Right ventricle myocardium superior (tissue), 1 donor: ENCODE measurements around the gene LCNL1. TPM values are rescaled to one million over a fixed set of nuclear protein-coding genes. Genes with fewer than 3 reads are reported as not detected.
A peak's percentile ranks its signal among the peaks of the same experiment; 100 is the strongest.

ENCODE experiments used
- ATAC-seq: fragments of 200-7000 bp; cut with Tn5 transposase; one replicate; pipeline ENCODE4 v1.9.1; 2020; ENCODE audit warnings: mild to moderate bottlenecking; ENCODE audit not compliant: poor library complexity
- DNase-seq: peaks from one replicate; pipeline ENCODE4 v3.0.0-alpha.2; 2020
- intact Hi-C: fragments of 100-400 bp; cut with DNase I; formaldehyde crosslinking; loops from one replicate; pipeline ENCODE4 v1.11.2; 2022
- total RNA-seq: library from RNA; stranded (reverse); fragmentation: NEBNext Ultra II Directional; extraction: Animal tissue kit (Norgen Biotek cat#: 25700); gene quantifications from one replicate; pipeline ENCODE4 v1.2.1, GENCODE V29; 2021
- donor health status: DM: no; HTN: yes; CAD: no; lungs with severe emphysema.

LCNL1 gene
- total RNA-seq, 1 donor from 2014 or later, result 9.7 TPM

GRCh38 chr9:136969150-136969549, 13.6 kb upstream of the LCNL1 start:
- intact Hi-C loops, result no loop called here
- no peak for DNase-seq
- peak; percentile 15 for ATAC-seq

- intact Hi-C loops, result no loop called here
- DNase-seq, result no peak
- no peak for ATAC-seq
Observed at GRCh38 chr9:136969774-136970173, 13.0 kb upstream of the LCNL1 start.

- intact Hi-C loops, result no loop called here
- ATAC-seq (no peak), DNase-seq (no peak)
Observed at GRCh38 chr9:136970361-136970760, 12.4 kb upstream of the LCNL1 start.

GRCh38 chr9:136971746-136972145, 11.0 kb upstream of the LCNL1 start:
- DNase-seq (no peak), ATAC-seq (no peak)
- intact Hi-C loops, result no loop called here

GRCh38 chr9:136972335-136972734, 10.5 kb upstream of the LCNL1 start:
- ATAC-seq, result no peak
- intact Hi-C loops, result no loop called here
- DNase-seq, result no peak

GRCh38 chr9:136972743-136973142, 10.1 kb upstream of the LCNL1 start:
- ATAC-seq, result no peak

GRCh38 chr9:136973618-136974617, 8.9 kb upstream of the LCNL1 start:
- intact Hi-C loops, result no loop called here
- DNase-seq (no peak), ATAC-seq (no peak)

More at GRCh38 chr9:136972743-136973142, 10.1 kb upstream of the LCNL1 start:
- intact Hi-C loops, result no loop called here
- no peak for DNase-seq

- intact Hi-C loops, result no loop called here
- DNase-seq (no peak), ATAC-seq (no peak)
Observed at GRCh38 chr9:136974817-136975535, 7.8 kb upstream of the LCNL1 start.

- ATAC-seq (no peak), DNase-seq (peak; percentile 79)
- intact Hi-C loops, result loop anchor here (2.0 kb wide), 1 partner anchor 27 kb away; no protein-coding TSS in a partner anchor
Observed at GRCh38 chr9:136975644-136976043, 7.1 kb upstream of the LCNL1 start.

GRCh38 chr9:136977223-136977622, 5.6 kb upstream of the LCNL1 start, which contains the start of gene PTGDS:
Gene PTGDS (plus strand): TSS chr9:136977504. CDS start chr9:136977579, 75 bp downstream.
- ATAC-seq (peak; percentile 59), DNase-seq (peak; percentile 91)
- intact Hi-C loops, result loop anchor here (2.0 kb wide), 1 partner anchor 28 kb away; no protein-coding TSS in a partner anchor

GRCh38 chr9:136977649-136978072, 5.1 kb upstream of the LCNL1 start:
- DNase-seq, result peak; percentile 64
- peak; percentile 1 for ATAC-seq
- intact Hi-C loops, result loop anchor here (2.0 kb wide), 1 partner anchor 29 kb away; no protein-coding TSS in a partner anchor

- DNase-seq, result peak; percentile 89
- ATAC-seq, result peak; percentile 51
- intact Hi-C loops, result no loop called here
Observed at GRCh38 chr9:136978073-136978864, 4.5 kb upstream of the LCNL1 start.

GRCh38 chr9:136978865-136979544, 3.8 kb upstream of the LCNL1 start:
- DNase-seq (no peak), ATAC-seq (no peak)
- intact Hi-C loops, result no loop called here

GRCh38 chr9:136979769-136980587, 2.8 kb upstream of the LCNL1 start:
- intact Hi-C loops, result no loop called here
- ATAC-seq (no peak), DNase-seq (peak; percentile 43)

- intact Hi-C loops, result no loop called here
- DNase-seq, result no peak
- ATAC-seq, result no peak
Observed at GRCh38 chr9:136980669-136981478, 1.9 kb upstream of the LCNL1 start.

GRCh38 chr9:136981588-136982231, 1.1 kb upstream of the LCNL1 start:
- ATAC-seq (peak; percentile 8), DNase-seq (peak; percentile 73)
- intact Hi-C loops, result no loop called here
